ENCODE measurements around the gene WDR49. TPM values are rescaled to one million over a fixed set of nuclear protein-coding genes. Genes with fewer than 3 reads are reported as not detected.

Gene WDR49
- total RNA-seq, 1 donor from 2014 or later: 0.64 TPM

- no peak for DNase-seq (ENCODE audit: low spot score)
These were observed 162.1 kb downstream of the WDR49 start for GRCh38 chr3:167491621-167492020.

GRCh38 chr3:167489571-167489970 lies 164.2 kb downstream of the WDR49 start:
- no peak for DNase-seq (ENCODE audit: low spot score)

- no peak for DNase-seq (ENCODE audit: low spot score)
These were observed 166.2 kb downstream of the WDR49 start for GRCh38 chr3:167487556-167487955.

GRCh38 chr3:167484551-167484950 lies 169.2 kb downstream of the WDR49 start:
- DNase-seq (ENCODE audit: low spot score): no peak

GRCh38 chr3:167483708-167484475 lies 169.8 kb downstream of the WDR49 start:
- no peak for DNase-seq (ENCODE audit: low spot score)

GRCh38 chr3:167481164-167481563 lies 172.6 kb downstream of the WDR49 start:
- no peak for DNase-seq (ENCODE audit: low spot score)

GRCh38 chr3:167480748-167481147 lies 173.0 kb downstream of the WDR49 start:
- no peak for DNase-seq (ENCODE audit: low spot score)

- DNase-seq (ENCODE audit: low spot score): no peak
These were observed 179.9 kb downstream of the WDR49 start, which contains the start of gene SERPINI2 for GRCh38 chr3:167473863-167474262. TSS of gene SERPINI2 (minus strand) at chr3:167474042. CDS start at chr3:167471834, 2,208 bp downstream.

GRCh38 chr3:167469381-167469780 lies 184.4 kb downstream of the WDR49 start:
- DNase-seq (ENCODE audit: low spot score): no peak

GRCh38 chr3:167467848-167468611 lies 185.7 kb downstream of the WDR49 start:
- no peak for DNase-seq (ENCODE audit: low spot score)

GRCh38 chr3:167466966-167467365 lies 186.8 kb downstream of the WDR49 start:
- DNase-seq (ENCODE audit: low spot score): no peak

- DNase-seq (ENCODE audit: low spot score): no peak
These were observed 197.5 kb downstream of the WDR49 start for GRCh38 chr3:167456157-167456799.

- DNase-seq (ENCODE audit: low spot score): no peak
These were observed 199.9 kb downstream of the WDR49 start for GRCh38 chr3:167453815-167454214.

GRCh38 chr3:167451282-167451681 lies 202.5 kb downstream of the WDR49 start:
- no peak for DNase-seq (ENCODE audit: low spot score)

- DNase-seq (ENCODE audit: low spot score): no peak
These were observed 203.1 kb downstream of the WDR49 start for GRCh38 chr3:167450675-167451074.

GRCh38 chr3:167450195-167450594 lies 203.5 kb downstream of the WDR49 start:
- DNase-seq (ENCODE audit: low spot score): no peak

- no peak for DNase-seq (ENCODE audit: low spot score)
These were observed 208.3 kb downstream of the WDR49 start for GRCh38 chr3:167445491-167445890.

- DNase-seq (ENCODE audit: low spot score): no peak
These were observed 212.5 kb downstream of the WDR49 start for GRCh38 chr3:167441256-167441655.

- no peak for DNase-seq (ENCODE audit: low spot score)
These were observed 216.2 kb downstream of the WDR49 start for GRCh38 chr3:167437428-167438139.

All from mesenteric fat pad (tissue), 1 donor.